DOHH2 (cell line): ENCODE results near the gene ABCC2.

Experiments
- H3F3A ChIP-seq: fragments of 200-600 bp; sonication (generic), shearing (Covaris generic); 2 replicates; pipeline ENCODE4 v1.6.0; 2016; ENCODE audit warnings: antibody characterized with exemption, mild to moderate bottlenecking; ENCODE audit not compliant: control insufficient read depth, insufficient read depth
- H3K27ac ChIP-seq: fragments of 200-600 bp; sonication (generic); 2 replicates; pipeline ENCODE4 v1.5.1; 2014; ENCODE audit warnings: low read depth, mild to moderate bottlenecking, low read length, moderate library complexity
- H3K27me3 ChIP-seq: fragments of 200-600 bp; sonication (generic); 2 replicates; pipeline ENCODE4 v1.6.1; 2014; ENCODE audit warnings: mild to moderate bottlenecking, low read length, mixed read lengths; ENCODE audit not compliant: control insufficient read depth
- H3K36me3 ChIP-seq: fragments of 200-600 bp; sonication (generic); 2 replicates; pipeline ENCODE4 v1.6.1; 2014; ENCODE audit warnings: mild to moderate bottlenecking, low read length, moderate library complexity, mixed read lengths; ENCODE audit not compliant: control insufficient read depth
- H3K4me1 ChIP-seq: fragments of 200-600 bp; sonication (generic); 2 replicates; pipeline ENCODE4 v1.6.1; 2014; ENCODE audit warnings: mild to moderate bottlenecking, low read length, mixed read lengths; ENCODE audit not compliant: control insufficient read depth
- H3K4me2 ChIP-seq: fragments of 200-600 bp; sonication (generic); 2 replicates; pipeline ENCODE4 v1.6.0; 2014; ENCODE audit warnings: mild to moderate bottlenecking, low read length, moderate library complexity
- H3K4me3 ChIP-seq: fragments of 200-600 bp; sonication (generic); 2 replicates; pipeline ENCODE4 v1.5.1; 2014; ENCODE audit warnings: mild to moderate bottlenecking, low read length, mixed read lengths
- H3K79me2 ChIP-seq: fragments of 200-600 bp; sonication (generic); 2 replicates; pipeline ENCODE4 v1.6.1; 2014; ENCODE audit warnings: mild to moderate bottlenecking, low read length, mixed read lengths; ENCODE audit not compliant: control insufficient read depth
- H3K9me2 ChIP-seq: fragments of 200-600 bp; sonication (generic); replicated peaks from 2 replicates; pipeline ENCODE4 v1.6.1; 2014; ENCODE audit warnings: mild to moderate bottlenecking, low read length, mixed read lengths; ENCODE audit not compliant: control insufficient read depth
- H3K9me3 ChIP-seq: fragments of 200-600 bp; sonication (generic); 2 replicates; pipeline ENCODE4 v1.6.1; 2014; ENCODE audit warnings: antibody characterized with exemption, low read length, mixed read lengths; ENCODE audit not compliant: control insufficient read depth, insufficient read depth
- H4K20me1 ChIP-seq: fragments of 200-600 bp; sonication (generic); 2 replicates; pipeline ENCODE4 v1.6.0; 2014; ENCODE audit warnings: low read depth, mild to moderate bottlenecking, antibody characterized with exemption, low read length, moderate library complexity; ENCODE audit not compliant: control insufficient read depth, insufficient read depth
- CTCF ChIP-seq: fragments of 200-600 bp; sonication (generic); IDR thresholded peaks from one replicate; pipeline ENCODE4 v1.5.1; 2014; ENCODE audit warnings: antibody characterized with exemption, mild to moderate bottlenecking, low read depth, low read length; ENCODE audit not compliant: poor library complexity, severe bottlenecking
- EZH2phosphoT487 ChIP-seq: fragments of 200-600 bp; sonication (generic); IDR thresholded peaks from 2 replicates; pipeline ENCODE4 v1.6.1; 2017; ENCODE audit warnings: borderline replicate concordance, mild to moderate bottlenecking, antibody characterized with exemption, low read length, moderate library complexity, mixed read lengths

Gene ABCC2

GRCh38 chr10:99873846-99874245, 91.4 kb downstream of the ABCC2 start:
- Histone ChIP-seq H3K4me3 (no peak overlapping the region), H3K4me2 (no peak overlapping the region), H3K27me3 (no peaks in the 10 kb centered on the region), H3F3A (0 out of 2 replicates have a peak, but pooled peaks cover 3% of the 10 kb centered on the region), H3K4me1 (peaks cover 13% of the 10 kb centered on the region), H3K27ac (no peak overlapping the region), H4K20me1 (no peaks in the 10 kb centered on the region), H3K9me2 (no peaks in the 10 kb centered on the region), H3K79me2 (no peaks in the 10 kb centered on the region), H3K36me3 (peaks cover 34% of the 10 kb centered on the region), H3K9me3 (no peaks in the 10 kb centered on the region)
- TF ChIP-seq EZH2phosphoT487 = no peak
- no peak for TF ChIP-seq CTCF

DNA sequence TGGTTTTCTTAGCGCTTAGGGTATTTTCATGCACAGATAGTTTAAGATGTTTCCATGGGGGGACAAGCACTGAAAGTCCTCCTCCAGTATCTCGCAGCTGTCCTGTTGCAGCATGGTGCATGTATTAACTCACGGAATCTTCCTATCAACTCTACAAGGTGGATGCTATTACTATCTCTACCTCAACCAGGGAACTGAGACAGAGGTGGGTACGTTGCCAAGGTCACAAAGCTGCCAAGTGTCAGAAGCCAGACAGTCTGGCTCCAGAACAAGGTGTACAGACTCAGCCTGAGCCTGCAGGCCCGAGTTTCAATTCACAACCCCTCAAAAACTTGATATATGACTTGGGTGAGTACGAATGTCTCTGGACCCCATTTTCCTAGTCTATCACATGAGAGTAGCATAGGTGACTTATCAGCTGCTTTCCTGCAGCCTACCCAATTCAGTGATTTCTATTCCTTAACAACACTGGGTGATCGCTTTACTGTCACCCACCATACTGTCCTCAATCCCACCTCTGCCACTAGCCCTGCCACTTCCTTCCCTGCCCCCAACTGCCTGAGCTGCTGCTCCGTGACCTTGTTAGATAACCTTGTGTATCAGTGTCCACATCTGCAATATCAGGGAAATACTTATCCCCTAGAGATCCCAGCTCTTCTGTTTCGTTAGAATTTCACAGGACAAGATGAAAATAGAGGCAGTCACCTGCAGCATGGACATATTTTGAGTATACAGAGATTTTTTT, 92.1 kb downstream of the ABCC2 start:
- Histone ChIP-seq H3K4me1 (peaks cover 13% of the 10 kb centered on the region), H4K20me1 (no peaks in the 10 kb centered on the region), H3K27ac (no peak overlapping the region), H3K9me2 (no peaks in the 10 kb centered on the region), H3K27me3 (no peaks in the 10 kb centered on the region), H3K4me2 (no peak overlapping the region), H3K9me3 (no peaks in the 10 kb centered on the region), H3K36me3 (peaks cover 40% of the 10 kb centered on the region), H3K4me3 (no peak overlapping the region), H3K79me2 (no peaks in the 10 kb centered on the region), H3F3A (0 out of 2 replicates have a peak, but pooled peaks cover 3% of the 10 kb centered on the region)
- TF ChIP-seq EZH2phosphoT487 = no peak
- no peak for TF ChIP-seq CTCF

DNA sequence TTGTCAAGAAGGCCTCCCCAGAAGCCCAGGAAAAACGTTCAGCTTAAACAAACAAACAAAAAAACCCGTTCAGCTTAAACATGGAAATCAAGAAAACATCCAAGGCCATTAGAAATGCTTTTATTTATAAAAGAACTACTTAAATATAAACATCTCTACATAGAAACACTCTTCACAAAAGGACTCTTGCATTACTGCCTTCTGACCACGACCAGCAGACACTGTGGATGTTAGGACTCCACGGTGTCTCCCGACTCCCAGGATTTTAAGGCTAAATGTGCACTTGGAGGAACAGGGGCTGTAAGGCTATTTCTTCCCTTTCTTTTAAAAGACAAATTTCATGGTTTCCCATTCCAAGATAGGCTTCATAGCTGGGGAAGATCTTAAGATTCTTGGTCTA, 93.0 kb downstream of the ABCC2 start:
- Histone ChIP-seq H3K4me1 (peaks cover 3% of the 10 kb centered on the region), H3K4me2 (no peak overlapping the region), H3K4me3 (no peak overlapping the region), H3K9me2 (no peaks in the 10 kb centered on the region), H3K36me3 (peaks cover 49% of the 10 kb centered on the region), H3K27ac (no peak overlapping the region), H3K27me3 (no peaks in the 10 kb centered on the region), H3K79me2 (no peaks in the 10 kb centered on the region), H3K9me3 (no peaks in the 10 kb centered on the region), H3F3A (0 out of 2 replicates have a peak, but pooled peaks cover 3% of the 10 kb centered on the region), H4K20me1 (no peaks in the 10 kb centered on the region)
- no peak for TF ChIP-seq EZH2phosphoT487
- no peak for TF ChIP-seq CTCF
